ENCODE data around the gene CENPW.

Gene CENPW

DNA sequence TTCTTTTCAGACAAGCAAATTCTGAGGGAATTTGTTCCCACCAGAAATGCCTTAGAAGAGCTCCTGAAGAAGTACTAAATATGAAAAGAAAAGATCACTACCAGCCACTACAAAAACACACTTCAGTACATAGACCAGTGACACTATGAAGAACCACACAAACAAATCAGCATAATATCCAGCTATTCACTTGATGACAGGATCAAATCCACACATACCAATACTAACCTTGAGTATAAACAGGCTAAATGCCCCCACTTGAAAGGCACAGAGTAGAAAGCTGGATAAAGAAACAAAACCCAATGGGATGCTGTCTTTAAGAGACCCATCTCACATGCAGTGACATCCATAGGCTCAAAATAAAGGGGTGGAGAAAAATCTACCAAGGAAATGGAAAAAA lies 43.3 kb downstream of the CENPW start:
- ChIA-PET CTCF (no interaction called here), POLR2A (no interaction called here)

GRCh38 chr6:126385536-126385935 lies 45.6 kb downstream of the CENPW start:
- Histone ChIP-seq H3K27ac (ENCODE audit: insufficient read depth in 1 of 2, low read depth in 1 of 2, low read length in 2 of 2, poor library complexity in 1 of 2, severe bottlenecking in 2 of 2) (no peak overlapping the region), H3K9me3 (ENCODE audit: control extremely low read depth in 1 of 5, control insufficient read depth in 4 of 5, insufficient read depth in 2 of 5, low read depth in 1 of 5, low read length in 4 of 5) (peaks cover 0 to 24% (median 1%) of the 10 kb centered on the region in 5 experiments), H3K27me3 (replicated peaks in 2 of 5; ENCODE audit: control insufficient read depth in 4 of 5, insufficient read depth in 5 of 5, low read length in 4 of 5) (no peaks in the 10 kb centered on the region), H3K4me3 (ENCODE audit: control insufficient read depth in 1 of 7, extremely low read depth in 1 of 7, insufficient read depth in 4 of 7, low read depth in 2 of 7, low read length in 6 of 7) (no peak overlapping the region), H3K4me1 (ENCODE audit: control extremely low read depth in 1 of 4, control insufficient read depth in 4 of 4, insufficient read depth in 4 of 4, low read length in 3 of 4) (no peaks in the 10 kb centered on the region), H3K36me3 (ENCODE audit: control insufficient read depth in 4 of 4, insufficient read depth in 4 of 4, low read length in 3 of 4) (no peaks in the 10 kb centered on the region)
- CTCF ChIA-PET = no interaction called here
- DNase-seq = no peak
- WGBS (ENCODE audit: insufficient coverage) = no CpG with 5 or more reads among the region's 1 CpG
- POLR2A ChIA-PET = no interaction called here

More for the DNA sequence above, 43.3 kb downstream of the CENPW start:
- Histone ChIP-seq H3K9me3 (ENCODE audit: control extremely low read depth in 1 of 5, control insufficient read depth in 4 of 5, insufficient read depth in 2 of 5, low read depth in 1 of 5, low read length in 4 of 5) (peaks cover 0 to 24% (median 1%) of the 10 kb centered on the region in 5 experiments), H3K36me3 (ENCODE audit: control insufficient read depth in 4 of 4, insufficient read depth in 4 of 4, low read length in 3 of 4) (no peaks in the 10 kb centered on the region), H3K4me1 (ENCODE audit: control extremely low read depth in 1 of 4, control insufficient read depth in 4 of 4, insufficient read depth in 4 of 4, low read length in 3 of 4) (no peaks in the 10 kb centered on the region), H3K4me3 (ENCODE audit: control insufficient read depth in 1 of 7, extremely low read depth in 1 of 7, insufficient read depth in 4 of 7, low read depth in 2 of 7, low read length in 6 of 7) (no peak overlapping the region), H3K27ac (ENCODE audit: insufficient read depth in 1 of 2, low read depth in 1 of 2, low read length in 2 of 2, poor library complexity in 1 of 2, severe bottlenecking in 2 of 2) (no peak overlapping the region), H3K27me3 (replicated peaks in 2 of 5; ENCODE audit: control insufficient read depth in 4 of 5, insufficient read depth in 5 of 5, low read length in 4 of 5) (no peaks in the 10 kb centered on the region)
- DNase-seq = no peak

DNA sequence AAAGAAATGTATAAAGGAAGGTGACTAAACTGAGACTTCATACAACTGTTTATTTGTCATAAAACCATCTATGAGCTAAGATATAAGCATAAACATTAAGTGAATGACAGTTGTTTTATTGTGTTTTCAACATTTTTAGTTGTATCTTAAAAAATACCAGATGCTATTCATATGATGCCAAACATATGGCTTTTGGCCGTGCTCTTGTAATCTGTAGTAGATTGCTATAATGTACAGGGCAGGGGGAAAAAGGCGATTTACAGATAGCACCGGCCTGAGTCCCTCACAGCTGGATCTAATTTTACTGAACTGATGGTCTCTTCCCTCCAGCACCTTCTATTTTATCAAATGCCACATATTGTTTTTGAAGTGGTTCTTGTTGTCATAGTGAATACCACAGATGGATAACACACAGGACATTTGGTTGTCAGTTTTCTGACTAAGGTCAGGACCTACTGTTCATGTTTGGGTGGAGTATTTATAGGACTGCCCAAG lies 48.2 kb downstream of the CENPW start:
- Histone ChIP-seq H3K4me3 (ENCODE audit: control insufficient read depth in 1 of 7, extremely low read depth in 1 of 7, insufficient read depth in 4 of 7, low read depth in 2 of 7, low read length in 6 of 7) (no peak overlapping the region), H3K4me1 (ENCODE audit: control extremely low read depth in 1 of 4, control insufficient read depth in 4 of 4, insufficient read depth in 4 of 4, low read length in 3 of 4) (no peaks in the 10 kb centered on the region), H3K9me3 (ENCODE audit: control extremely low read depth in 1 of 5, control insufficient read depth in 4 of 5, insufficient read depth in 2 of 5, low read depth in 1 of 5, low read length in 4 of 5) (peaks cover 0 to 14% (median 3%) of the 10 kb centered on the region in 5 experiments), H3K27me3 (replicated peaks in 2 of 5; ENCODE audit: control insufficient read depth in 4 of 5, insufficient read depth in 5 of 5, low read length in 4 of 5) (no peaks in the 10 kb centered on the region), H3K36me3 (ENCODE audit: control insufficient read depth in 4 of 4, insufficient read depth in 4 of 4, low read length in 3 of 4) (no peaks in the 10 kb centered on the region), H3K27ac (ENCODE audit: insufficient read depth in 1 of 2, low read depth in 1 of 2, low read length in 2 of 2, poor library complexity in 1 of 2, severe bottlenecking in 2 of 2) (no peak overlapping the region)
- ChIA-PET POLR2A (no interaction called here), CTCF (no interaction called here)
- no peak for DNase-seq
- WGBS (ENCODE audit: insufficient coverage) = no CpG with 5 or more reads among the region's 3 CpGs

DNA sequence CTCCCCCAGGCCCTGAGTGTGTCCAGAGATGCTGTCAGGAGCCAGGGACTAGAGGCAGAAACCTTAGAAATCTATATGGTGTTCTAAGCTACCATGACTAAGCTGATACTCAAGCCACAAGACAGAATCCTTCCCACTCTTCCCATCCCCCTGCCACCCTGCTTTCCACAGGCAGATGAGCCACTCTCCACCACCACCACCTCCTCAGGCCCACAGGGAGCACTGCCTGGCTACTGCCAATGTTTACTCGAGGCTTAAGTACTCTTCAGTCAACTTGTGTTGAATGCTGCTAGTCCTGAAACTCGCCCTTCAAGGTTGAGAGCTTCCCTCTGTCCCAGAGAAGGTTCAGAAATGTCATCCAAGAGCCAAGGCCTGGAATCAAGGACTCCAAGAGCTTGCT lies 56.2 kb downstream of the CENPW start:
- Histone ChIP-seq H3K9me3 (ENCODE audit: control extremely low read depth in 1 of 5, control insufficient read depth in 4 of 5, insufficient read depth in 2 of 5, low read depth in 1 of 5, low read length in 4 of 5) (no peaks in the 10 kb centered on the region), H3K27ac (ENCODE audit: insufficient read depth in 1 of 2, low read depth in 1 of 2, low read length in 2 of 2, poor library complexity in 1 of 2, severe bottlenecking in 2 of 2) (no peak overlapping the region), H3K27me3 (replicated peaks in 2 of 5; ENCODE audit: control insufficient read depth in 4 of 5, insufficient read depth in 5 of 5, low read length in 4 of 5) (no peaks in the 10 kb centered on the region), H3K36me3 (ENCODE audit: control insufficient read depth in 4 of 4, insufficient read depth in 4 of 4, low read length in 3 of 4) (no peaks in the 10 kb centered on the region), H3K4me3 (ENCODE audit: control insufficient read depth in 1 of 7, extremely low read depth in 1 of 7, insufficient read depth in 4 of 7, low read depth in 2 of 7, low read length in 6 of 7) (no peak overlapping the region), H3K4me1 (ENCODE audit: control extremely low read depth in 1 of 4, control insufficient read depth in 4 of 4, insufficient read depth in 4 of 4, low read length in 3 of 4) (no peaks in the 10 kb centered on the region)
- DNase-seq = no peak
- ChIA-PET POLR2A (no interaction called here), CTCF (no interaction called here)
- WGBS (ENCODE audit: insufficient coverage) = 83% methylated on average over 2 of the region's 2 CpGs
